Glutamatergic neuron (in vitro differentiated cells): Measurements from ENCODE around the gene ITCH. TPM values are rescaled to one million over a fixed set of nuclear protein-coding genes. Genes with fewer than 3 reads are reported as not detected.

Experiments
- DNase-seq: peaks from one replicate; pipeline ENCODE4 v3.0.0; 2022
- H3K27ac Mint-ChIP-seq: one replicate; pipeline ENCODE4 v1.8.0; 2020; ENCODE audit warnings: mild to moderate bottlenecking, mixed read lengths, inconsistent platforms; ENCODE audit not compliant: unreplicated experiment
- H3K27me3 Mint-ChIP-seq: one replicate; pipeline ENCODE4 v1.8.0; 2020; ENCODE audit warnings: mild to moderate bottlenecking, moderate library complexity, mixed read lengths, inconsistent platforms; ENCODE audit not compliant: unreplicated experiment
- H3K36me3 Mint-ChIP-seq: one replicate; pipeline ENCODE4 v1.8.0; 2020; ENCODE audit warnings: mild to moderate bottlenecking, mixed read lengths, inconsistent platforms; ENCODE audit not compliant: unreplicated experiment
- H3K4me1 Mint-ChIP-seq: one replicate; pipeline ENCODE4 v1.8.0; 2020; ENCODE audit warnings: mild to moderate bottlenecking, low read depth, mixed read lengths, inconsistent platforms; ENCODE audit not compliant: unreplicated experiment
- H3K4me3 Mint-ChIP-seq: one replicate; pipeline ENCODE4 v1.8.0; 2020; ENCODE audit warnings: mild to moderate bottlenecking, mixed read lengths, inconsistent platforms; ENCODE audit not compliant: unreplicated experiment
- H3K9me3 Mint-ChIP-seq: one replicate; pipeline ENCODE4 v1.8.0; 2020; ENCODE audit warnings: mild to moderate bottlenecking, moderate library complexity, mixed read lengths, inconsistent platforms; ENCODE audit not compliant: unreplicated experiment
- total RNA-seq: library from RNA; stranded (reverse); fragmentation: NEBNext Ultra II Directional; extraction: Animal tissue kit (Norgen Biotek cat#: 25700); gene quantifications from one replicate; pipeline ENCODE4 v1.2.1, GENCODE V29; 2021; ENCODE audit not compliant: unreplicated experiment
- TF ChIP-seq, protein P1 (sequence below): fragments of 200-600 bp; sonication (generic); IDR thresholded peaks from one replicate; pipeline ENCODE4 v1.5.0; 2021; ENCODE audit not compliant: partially characterized antibody, unreplicated experiment

Gene ITCH
- total RNA-seq, 1 donor from 2014 or later: 59.4 TPM

GRCh38 chr20:34557936-34558319 lies 194.9 kb downstream of the ITCH start:
- H3K9me3 Mint-ChIP-seq: peaks cover 13% of the 10 kb centered on the region
- H3K4me3 Mint-ChIP-seq: peak overlapping the region; percentile 88
- TF ChIP-seq, protein P1, sequence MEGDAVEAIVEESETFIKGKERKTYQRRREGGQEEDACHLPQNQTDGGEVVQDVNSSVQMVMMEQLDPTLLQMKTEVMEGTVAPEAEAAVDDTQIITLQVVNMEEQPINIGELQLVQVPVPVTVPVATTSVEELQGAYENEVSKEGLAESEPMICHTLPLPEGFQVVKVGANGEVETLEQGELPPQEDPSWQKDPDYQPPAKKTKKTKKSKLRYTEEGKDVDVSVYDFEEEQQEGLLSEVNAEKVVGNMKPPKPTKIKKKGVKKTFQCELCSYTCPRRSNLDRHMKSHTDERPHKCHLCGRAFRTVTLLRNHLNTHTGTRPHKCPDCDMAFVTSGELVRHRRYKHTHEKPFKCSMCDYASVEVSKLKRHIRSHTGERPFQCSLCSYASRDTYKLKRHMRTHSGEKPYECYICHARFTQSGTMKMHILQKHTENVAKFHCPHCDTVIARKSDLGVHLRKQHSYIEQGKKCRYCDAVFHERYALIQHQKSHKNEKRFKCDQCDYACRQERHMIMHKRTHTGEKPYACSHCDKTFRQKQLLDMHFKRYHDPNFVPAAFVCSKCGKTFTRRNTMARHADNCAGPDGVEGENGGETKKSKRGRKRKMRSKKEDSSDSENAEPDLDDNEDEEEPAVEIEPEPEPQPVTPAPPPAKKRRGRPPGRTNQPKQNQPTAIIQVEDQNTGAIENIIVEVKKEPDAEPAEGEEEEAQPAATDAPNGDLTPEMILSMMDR: no peak
- peak overlapping the region; percentile 91 for H3K27ac Mint-ChIP-seq
- no peak for DNase-seq
- H3K36me3 Mint-ChIP-seq: no peaks in the 10 kb centered on the region
- H3K4me1 Mint-ChIP-seq: peaks cover 3% of the 10 kb centered on the region
- peaks cover 7% of the 10 kb centered on the region for H3K27me3 Mint-ChIP-seq

DNA sequence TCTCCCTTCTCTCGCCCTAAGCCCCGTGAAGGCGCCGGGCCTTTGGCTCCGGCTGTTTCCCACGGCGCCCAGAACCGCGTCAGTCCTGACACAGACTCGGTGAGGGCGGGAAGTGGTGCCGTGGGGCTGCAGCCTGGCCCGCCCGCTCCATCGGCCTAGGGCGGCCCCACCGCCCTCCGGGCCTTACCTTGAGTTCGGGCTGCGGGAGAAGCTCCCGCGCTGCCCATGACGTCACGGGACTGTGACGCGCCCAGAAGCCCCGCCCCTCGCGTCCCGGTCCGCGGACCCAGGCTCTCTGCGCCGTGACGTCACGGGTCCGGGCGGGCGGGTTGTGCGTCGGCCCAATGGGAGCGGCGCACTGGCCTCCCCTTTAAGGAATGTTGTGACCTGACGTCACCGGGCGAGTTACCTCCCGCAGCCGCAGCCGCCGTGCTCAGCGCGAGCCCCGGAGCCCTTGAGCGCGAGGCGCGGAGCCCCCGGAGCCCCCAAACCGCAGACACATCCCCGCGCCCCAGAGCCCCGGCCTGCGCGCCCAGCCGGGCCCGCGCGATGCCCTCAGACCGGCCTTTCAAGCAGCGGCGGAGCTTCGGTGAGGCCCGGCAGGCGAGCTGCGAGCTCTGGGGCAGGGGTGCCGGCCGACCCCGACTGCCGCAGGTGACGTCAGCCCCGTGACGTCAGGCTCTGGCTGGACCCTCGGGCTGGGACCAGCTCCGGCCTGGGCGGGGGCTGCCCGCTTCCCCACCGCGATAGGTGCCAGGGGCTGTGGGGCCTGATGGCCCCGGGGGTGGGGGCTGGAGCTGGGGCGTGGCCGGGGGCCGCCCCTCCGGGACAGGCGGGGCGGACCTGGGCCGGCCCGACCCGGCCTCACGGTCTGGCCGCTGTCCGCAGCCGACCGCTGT lies 195.5 kb downstream of the ITCH start, which contains the start of gene MAP1LC3A:
TSS of gene MAP1LC3A (plus strand) at position 399 of the 899 bp plus-strand sequence. CDS start at position 550, 151 bp downstream.
- no peaks in the 10 kb centered on the region for H3K36me3 Mint-ChIP-seq

GRCh38 chr20:34559311-34560140 lies 196.5 kb downstream of the ITCH start:
- DNase-seq: peak; percentile 48
- peaks cover 13% of the 10 kb centered on the region for H3K9me3 Mint-ChIP-seq
- TF ChIP-seq, protein P1: no peak
- peak overlapping the region; percentile 66 for H3K27ac Mint-ChIP-seq
- no peaks in the 10 kb centered on the region for H3K36me3 Mint-ChIP-seq
- H3K4me1 Mint-ChIP-seq: peaks cover 3% of the 10 kb centered on the region
- H3K27me3 Mint-ChIP-seq: peaks cover 7% of the 10 kb centered on the region
- peak overlapping the region; percentile 79 for H3K4me3 Mint-ChIP-seq

More for the DNA sequence above, 195.5 kb downstream of the ITCH start, which contains the start of gene MAP1LC3A:
- TF ChIP-seq, protein P1: no peak
- peaks cover 3% of the 10 kb centered on the region for H3K4me1 Mint-ChIP-seq
- H3K27ac Mint-ChIP-seq: peak within 1 kb of the TSS; percentile 91
- peak within 1 kb of the TSS; percentile 88 for H3K4me3 Mint-ChIP-seq
- DNase-seq: peak; percentile 98
- peaks cover 7% of the 10 kb centered on the region for H3K27me3 Mint-ChIP-seq
- H3K9me3 Mint-ChIP-seq: peaks cover 13% of the 10 kb centered on the region

GRCh38 chr20:34560141-34560523 lies 197.1 kb downstream of the ITCH start:
- H3K9me3 Mint-ChIP-seq: peaks cover 13% of the 10 kb centered on the region
- H3K4me1 Mint-ChIP-seq: peaks cover 3% of the 10 kb centered on the region
- no peak for DNase-seq
- H3K27ac Mint-ChIP-seq: no peak overlapping the region
- H3K27me3 Mint-ChIP-seq: peaks cover 7% of the 10 kb centered on the region
- peak overlapping the region; percentile 20 for H3K4me3 Mint-ChIP-seq
- TF ChIP-seq, protein P1: no peak
- no peaks in the 10 kb centered on the region for H3K36me3 Mint-ChIP-seq
